MM.1S (cell line): ENCODE measurements around the gene GPC3.

Experiments used
- EZH2 ChIP-seq: fragments of 300-600 bp; sonication (generic); optimal IDR thresholded peaks from 2 replicates; pipeline ENCODE3; 2017; ENCODE audit warnings: low read depth, mild to moderate bottlenecking, antibody characterized with exemption, low read length, mixed read lengths
- EZH2phosphoT487 ChIP-seq: fragments of 300-600 bp; sonication (generic); IDR thresholded peaks from 2 replicates; pipeline ENCODE4 v1.6.1; 2018; ENCODE audit warnings: antibody characterized with exemption, low read length
- TF ChIP-seq, protein P1 (sequence below): fragments of 300-600 bp; sonication (generic); IDR thresholded peaks from 2 replicates; pipeline ENCODE4 v1.5.1; 2016; ENCODE audit warnings: antibody characterized with exemption, low read length, mixed read lengths

DNA sequence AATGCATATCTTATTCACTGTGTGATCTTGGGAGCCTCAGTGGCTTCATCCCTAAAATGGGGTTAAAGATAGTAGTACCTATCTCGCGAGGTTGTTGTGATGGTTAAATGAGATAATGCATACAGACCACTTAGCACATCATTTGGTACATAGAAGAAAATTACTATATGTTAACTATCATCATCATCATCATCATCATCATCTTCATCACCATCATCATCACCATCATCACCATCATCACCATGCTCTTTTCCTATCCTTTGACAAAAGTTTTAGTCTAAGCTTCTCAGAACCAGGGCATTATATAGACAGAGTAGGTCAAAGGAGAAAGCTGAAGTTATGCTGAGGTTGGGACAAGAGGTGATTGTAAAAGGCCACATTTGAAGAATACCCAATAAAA, 145.0 kb downstream of the GPC3 start:
- TF ChIP-seq EZH2phosphoT487 = no peak
- TF ChIP-seq, protein P1, sequence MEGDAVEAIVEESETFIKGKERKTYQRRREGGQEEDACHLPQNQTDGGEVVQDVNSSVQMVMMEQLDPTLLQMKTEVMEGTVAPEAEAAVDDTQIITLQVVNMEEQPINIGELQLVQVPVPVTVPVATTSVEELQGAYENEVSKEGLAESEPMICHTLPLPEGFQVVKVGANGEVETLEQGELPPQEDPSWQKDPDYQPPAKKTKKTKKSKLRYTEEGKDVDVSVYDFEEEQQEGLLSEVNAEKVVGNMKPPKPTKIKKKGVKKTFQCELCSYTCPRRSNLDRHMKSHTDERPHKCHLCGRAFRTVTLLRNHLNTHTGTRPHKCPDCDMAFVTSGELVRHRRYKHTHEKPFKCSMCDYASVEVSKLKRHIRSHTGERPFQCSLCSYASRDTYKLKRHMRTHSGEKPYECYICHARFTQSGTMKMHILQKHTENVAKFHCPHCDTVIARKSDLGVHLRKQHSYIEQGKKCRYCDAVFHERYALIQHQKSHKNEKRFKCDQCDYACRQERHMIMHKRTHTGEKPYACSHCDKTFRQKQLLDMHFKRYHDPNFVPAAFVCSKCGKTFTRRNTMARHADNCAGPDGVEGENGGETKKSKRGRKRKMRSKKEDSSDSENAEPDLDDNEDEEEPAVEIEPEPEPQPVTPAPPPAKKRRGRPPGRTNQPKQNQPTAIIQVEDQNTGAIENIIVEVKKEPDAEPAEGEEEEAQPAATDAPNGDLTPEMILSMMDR = no peak
- TF ChIP-seq EZH2 = no peak
